ENCODE measurements around the gene CD5L. TPM values are rescaled to one million over a fixed set of nuclear protein-coding genes. Genes with fewer than 3 reads are reported as not detected.

The CD5L gene
- total and polyA plus RNA-seq, 4 experiments from 2014 or later: not detected

GRCh38 chr1:157784801-157785200 is 56.8 kb downstream of the CD5L start:
- Mint-ChIP-seq H3K27ac (no peak overlapping the region), H3K9me3 (peaks cover 0 to 8% (median 5%) of the 10 kb centered on the region in 8 donors), H3K36me3 (no peaks in the 10 kb centered on the region), H3K4me3 (no peak overlapping the region), H3K4me1 (no peaks in the 10 kb centered on the region), H3K27me3 (peaks cover 7% of the 10 kb centered on the region in 2 donors)
- no peaks in the 10 kb centered on the region for H3K4me1 ChIP-seq (ENCODE audit: insufficient read depth, low read length)
- intact Hi-C loops (cut with micrococcal nuclease): no loop called here
- H3K9me3 ChIP-seq (ENCODE audit: control insufficient read depth in 1 of 2, low read length in 2 of 2): no peaks in the 10 kb centered on the region
- DNase-seq: no peak
- H3K36me3 ChIP-seq (ENCODE audit: insufficient read depth, low read length): no peaks in the 10 kb centered on the region
- H3K4me3 ChIP-seq (ENCODE audit: low read length in 2 of 2): no peak overlapping the region
- H3K27me3 ChIP-seq (ENCODE audit: insufficient read depth, low read length): no peaks in the 10 kb centered on the region
- POLR2A ChIA-PET (ENCODE audit: partially characterized antibody): no interaction called here
- CTCF ChIA-PET (ENCODE audit: partially characterized antibody): no interaction called here
- H3K27ac ChIP-seq (ENCODE audit: low read depth, low read length): no peak overlapping the region

- Histone ChIP-seq H3K27me3 (ENCODE audit: insufficient read depth, low read length) (no peaks in the 10 kb centered on the region), H3K4me3 (ENCODE audit: low read length in 2 of 2) (no peak overlapping the region), H3K36me3 (ENCODE audit: insufficient read depth, low read length) (no peaks in the 10 kb centered on the region), H3K4me1 (ENCODE audit: insufficient read depth, low read length) (no peaks in the 10 kb centered on the region), H3K9me3 (ENCODE audit: control insufficient read depth in 1 of 2, low read length in 2 of 2) (no peaks in the 10 kb centered on the region), H3K27ac (ENCODE audit: low read depth, low read length) (no peak overlapping the region)
- intact Hi-C loops (cut with micrococcal nuclease): no loop called here
- no peaks in the 10 kb centered on the region for H3K36me3 Mint-ChIP-seq
- H3K27me3 Mint-ChIP-seq: peaks cover 7% of the 10 kb centered on the region in 2 donors
- POLR2A ChIA-PET (ENCODE audit: partially characterized antibody): no interaction called here
- DNase-seq: no peak
- H3K9me3 Mint-ChIP-seq: peaks cover 0 to 8% (median 3%) of the 10 kb centered on the region in 8 donors
- H3K4me1 Mint-ChIP-seq: no peaks in the 10 kb centered on the region
- no peak overlapping the region for H3K27ac Mint-ChIP-seq
- H3K4me3 Mint-ChIP-seq: no peak overlapping the region
- CTCF ChIA-PET (ENCODE audit: partially characterized antibody): no interaction called here
Observed at GRCh38 chr1:157782931-157783330, 58.7 kb downstream of the CD5L start.

- Mint-ChIP-seq H3K4me3 (no peak overlapping the region), H3K4me1 (no peaks in the 10 kb centered on the region), H3K9me3 (peaks cover 0 to 4% (median 3%) of the 10 kb centered on the region in 8 donors), H3K27me3 (peaks cover 6 to 7% of the 10 kb centered on the region in 2 donors), H3K27ac (no peak overlapping the region), H3K36me3 (no peaks in the 10 kb centered on the region)
- DNase-seq: no peak
- Histone ChIP-seq H3K4me3 (ENCODE audit: low read length in 2 of 2) (no peak overlapping the region), H3K9me3 (ENCODE audit: control insufficient read depth in 1 of 2, low read length in 2 of 2) (no peaks in the 10 kb centered on the region), H3K27ac (ENCODE audit: low read depth, low read length) (no peak overlapping the region), H3K4me1 (ENCODE audit: insufficient read depth, low read length) (no peaks in the 10 kb centered on the region), H3K27me3 (ENCODE audit: insufficient read depth, low read length) (no peaks in the 10 kb centered on the region), H3K36me3 (ENCODE audit: insufficient read depth, low read length) (no peaks in the 10 kb centered on the region)
- ChIA-PET POLR2A (ENCODE audit: partially characterized antibody) (no interaction called here), CTCF (ENCODE audit: partially characterized antibody) (no interaction called here)
- intact Hi-C loops (cut with micrococcal nuclease): no loop called here
Observed at GRCh38 chr1:157781048-157781447, 60.6 kb downstream of the CD5L start.

Other genes starting within 250 kb of the CD5L start
- gene FCRL4, start 243.7 kb downstream of the CD5L start, total RNA-seq: not detected
- gene FCRL4, start 243.7 kb downstream of the CD5L start, polyA plus RNA-seq: not detected
- gene FCRL3, start 141.0 kb downstream of the CD5L start, total RNA-seq: 1 to 10 TPM; 4.5 to 6.1 TPM
- gene FCRL3, start 141.0 kb downstream of the CD5L start, polyA plus RNA-seq: 1 to 10 TPM in 1 of 2 donors, under 1 TPM in 1; 0.56 to 2.6 TPM
- not detected for gene FCRL2, start 64.7 kb downstream of the CD5L start, total RNA-seq
- under 1 TPM in 1 of 2 donors, not detected in 1; 0.40 TPM for gene FCRL2, start 64.7 kb downstream of the CD5L start, polyA plus RNA-seq
- gene FCRL1, start 21.7 kb downstream of the CD5L start, total RNA-seq: not detected
- under 1 TPM; 0.23 to 0.75 TPM for gene FCRL1, start 21.7 kb downstream of the CD5L start, polyA plus RNA-seq
- not detected for gene KIRREL1, start 151.8 kb upstream of the CD5L start, total RNA-seq
- gene KIRREL1, start 151.8 kb upstream of the CD5L start, polyA plus RNA-seq: not detected

Measured in CD4-positive, alpha-beta memory T cell (primary cell).